HepG2 (cell line): Measurements from ENCODE around the gene FGFR3. TPM values are rescaled to one million over a fixed set of nuclear protein-coding genes. Genes with fewer than 3 reads are reported as not detected.

Source experiments
- ATAC-seq: fragments of 200-7000 bp; cut with Tn5 transposase; 3 replicates; pipeline ENCODE4 v1.9.1; 2020; ENCODE audit warnings: mild to moderate bottlenecking, moderate library complexity
- BruUV-seq: library from RNA; stranded (reverse); fragments of 400-500 nt; replicated peaks from 2 replicates; lab custom pipeline; 2021; lab: Mats Ljungman, UMichigan
- CTCF ChIA-PET: fragments of 300-600 bp; formaldehyde crosslinking; extraction: SDS; loops from one replicate; lab custom pipeline; 2021; ENCODE audit warnings: low total read pairs, inconsistent platforms, low intra/inter-chr PET ratio; lab: Yijun Ruan, JAX
- POLR2A ChIA-PET: fragments of 350-600 bp; sonication (Branson Sonifier 250); formaldehyde crosslinking; loops from one replicate; lab custom pipeline; 2020; ENCODE audit warnings: antibody characterized with exemption, inconsistent platforms; lab: Yijun Ruan, JAX
- DNase-seq: peaks from one replicate; pipeline ENCODE4 v3.0.0-alpha.2; 2015; ENCODE audit warnings: low spot score
- FAIRE-seq: peaks from 3 replicates; lab custom pipeline; 2011; peaks lifted over from hg19 to GRCh38; lab: Jason Lieb, UNC
- H2AFZ ChIP-seq: one replicate; pipeline ENCODE4 v1.6.1; 2011; ENCODE audit warnings: low read length, inconsistent platforms
- H3K27ac ChIP-seq: fragments of 300-600 bp; 3 replicates; pipeline ENCODE4 v1.8.0; 2011; ENCODE audit warnings: mixed run types, mild to moderate bottlenecking, mixed read lengths, low read length, inconsistent platforms; ENCODE audit not compliant: insufficient read depth; ENCODE audit errors: extremely low read length
- H3K27me3 ChIP-seq, 2 experiments: fragments of 200-600 bp in 1 of 2; 2 replicates in 1 of 2; 3 replicates in 1 of 2; pipeline versions ENCODE4 v1.6.0 to v1.8.0; 2011; ENCODE audit warnings: low read length in 2 of 2, mild to moderate bottlenecking in 2 of 2, moderate library complexity in 2 of 2, inconsistent platforms in 1 of 2; ENCODE audit not compliant: insufficient read depth in 2 of 2, control insufficient read depth in 1 of 2
- H3K36me3 ChIP-seq, 2 experiments: fragments of 200-600 bp in 1 of 2; replicated peaks in 1 of 2; 2 replicates in 1 of 2; 3 replicates in 1 of 2; pipeline versions ENCODE4 v1.5.1 to v1.8.0; 2011; ENCODE audit warnings: low read length in 2 of 2, inconsistent platforms in 1 of 2; ENCODE audit not compliant: insufficient read depth in 2 of 2, control insufficient read depth in 1 of 2
- H3K4me1 ChIP-seq: 2 replicates; pipeline ENCODE4 v1.5.1; 2012; ENCODE audit warnings: low read length, inconsistent platforms; ENCODE audit not compliant: insufficient read depth
- H3K4me2 ChIP-seq: 2 replicates; pipeline ENCODE4 v1.6.0; 2011; ENCODE audit warnings: low read depth, low read length, inconsistent platforms
- H3K4me3 ChIP-seq, 3 experiments: fragments of 200-600 bp in 1 of 3; sonication (generic), shearing (Covaris generic) in 1 of 3; replicated peaks in 1 of 3; 2 replicates each; pipeline ENCODE4 v1.5.1; 2011 to 2016; ENCODE audit warnings: low read length in 3 of 3, inconsistent platforms in 2 of 3, low read depth in 2 of 3, mild to moderate bottlenecking in 2 of 3, control low read depth in 1 of 3, mixed read lengths in 1 of 3; ENCODE audit not compliant: insufficient read depth in 1 of 3
- H3K79me2 ChIP-seq: one replicate; pipeline ENCODE4 v1.6.1; 2011; ENCODE audit warnings: low read length, inconsistent platforms; ENCODE audit not compliant: insufficient read depth
- H3K9ac ChIP-seq: 2 replicates; pipeline ENCODE4 v1.6.0; 2011; ENCODE audit warnings: mild to moderate bottlenecking, low read depth, low read length, inconsistent platforms; ENCODE audit not compliant: insufficient read depth
- H3K9me3 ChIP-seq: 2 replicates; pipeline ENCODE4 v1.5.1; 2012; ENCODE audit warnings: mild to moderate bottlenecking, low read length
- H4K20me1 ChIP-seq: 2 replicates; pipeline ENCODE4 v1.6.0; 2011; ENCODE audit warnings: inconsistent platforms, mild to moderate bottlenecking, low read length, moderate library complexity; ENCODE audit not compliant: insufficient read depth
- AGO2 ChIP-seq: fragments of 200-400 bp; formaldehyde crosslinking; optimal IDR thresholded peaks from 2 replicates; pipeline ENCODE3; 2017; ENCODE audit warnings: mild to moderate bottlenecking, low read depth, low read length, moderate library complexity
- NFKBIZ ChIP-seq: IDR thresholded peaks from 2 replicates; pipeline ENCODE4 v1.6.1; 2018; ENCODE audit warnings: missing genetic modification reagents, missing compliant biosample characterization
- REPIN1 ChIP-seq: sonication (generic); formaldehyde crosslinking; IDR thresholded peaks from 2 replicates; pipeline ENCODE4 v1.8.0; 2022; ENCODE audit warnings: missing genetic modification reagents, low read depth, mild to moderate bottlenecking, borderline replicate concordance
- RFX1 ChIP-seq: fragments of 450-650 bp; IDR thresholded peaks from 2 replicates; pipeline ENCODE4 v1.6.1; 2017
- TOPORS ChIP-seq: sonication (generic); formaldehyde crosslinking; IDR thresholded peaks from 2 replicates; pipeline ENCODE4 v1.8.0; 2023; ENCODE audit warnings: mild to moderate bottlenecking, missing genetic modification reagents
- ZBTB7A ChIP-seq: sonication (generic); formaldehyde crosslinking; IDR thresholded peaks from 2 replicates; pipeline ENCODE4 v1.8.0; 2022; ENCODE audit warnings: mild to moderate bottlenecking, missing genetic modification reagents
- ZFAT ChIP-seq: sonication (generic); formaldehyde crosslinking; conservative IDR thresholded peaks from 2 replicates; pipeline ENCODE4 v1.8.1; 2023; ENCODE audit warnings: missing genetic modification reagents, inconsistent platforms
- ZKSCAN5 ChIP-seq: sonication (generic); formaldehyde crosslinking; IDR thresholded peaks from 2 replicates; pipeline ENCODE4 v1.5.1; 2020; ENCODE audit warnings: mild to moderate bottlenecking, missing genetic modification reagents
- ZNF138 ChIP-seq: sonication (generic); formaldehyde crosslinking; IDR thresholded peaks from 2 replicates; pipeline ENCODE4 v1.5.0; 2020; ENCODE audit warnings: mild to moderate bottlenecking, low read depth, missing genetic modification reagents
- ZNF724P ChIP-seq: sonication (generic); formaldehyde crosslinking; IDR thresholded peaks from 2 replicates; pipeline ENCODE4 v1.8.0; 2022; ENCODE audit warnings: missing genetic modification reagents, borderline replicate concordance
- ZNF75D ChIP-seq: sonication (generic); formaldehyde crosslinking; IDR thresholded peaks from 2 replicates; pipeline ENCODE4 v1.8.1; 2023; ENCODE audit warnings: missing genetic modification reagents, mild to moderate bottlenecking, borderline replicate concordance
- ZNF773 ChIP-seq: sonication (generic); formaldehyde crosslinking; IDR thresholded peaks from 2 replicates; pipeline ENCODE4 v1.4.0; 2020; ENCODE audit warnings: missing genetic modification reagents, borderline replicate concordance
- WGBS: methylation state at CpG from one replicate; pipeline ENCODE4 v1.1.6; 2017; ENCODE audit warnings: low lambda C conversion rate; 5-methylcytosine and 5-hydroxymethylcytosine counted together
- in situ Hi-C: cut with HindIII; loops from 2 replicates; pipeline ENCODE4 v1.10.0; 2017; ENCODE audit warnings: low pct_unique_long_range_greater_than_20kb; ENCODE audit not compliant: extremely low pct_ligation_motif_present
- intact Hi-C: fragments of 100-400 bp; cut with micrococcal nuclease; formaldehyde crosslinking; loops from one replicate; pipeline ENCODE4 v1.10.0; 2022; ENCODE audit not compliant: unreplicated experiment
- polyA plus RNA-seq, 8 experiments: library from polyadenylated mRNA; depleted of rRNA in 3 of 8; stranded (reverse) in 7 of 8; unstranded in 1 of 8; fragments of >200 nt; fragmentation: Illumina TruSeq in 4 of 8; extraction: Trizol in 4 of 8; gene quantifications; 2 replicates each; pipeline versions ENCODE4 v1.2.1 to v1.2.3, GENCODE V29; 2011 to 2016; ENCODE audit warnings: low read depth in 4 of 8, missing spikeins in 1 of 8, mixed read lengths in 1 of 8; ENCODE audit not compliant: insufficient read depth in 1 of 8
- total RNA-seq, 5 experiments: library from RNA; depleted of rRNA; stranded (reverse); fragments of >200 nt; fragmentation: Illumina TruSeq; extraction: Trizol; gene quantifications; 2 replicates each; pipeline ENCODE4 v1.2.3, GENCODE V29; 2016; ENCODE audit warnings: low read depth in 1 of 5
- TF ChIP-seq, protein P1 (sequence below): sonication (generic); formaldehyde crosslinking; IDR thresholded peaks from 2 replicates; pipeline ENCODE4 v1.5.0; 2020; ENCODE audit warnings: mild to moderate bottlenecking, missing genetic modification reagents
- TF ChIP-seq, protein P2 (sequence below): IDR thresholded peaks from 2 replicates; pipeline ENCODE4 v1.6.1; 2016; ENCODE audit warnings: mild to moderate bottlenecking, missing biosample characterization, missing genetic modification reagents
- TF ChIP-seq, protein P3 (sequence below): sonication (generic); formaldehyde crosslinking; IDR thresholded peaks from 2 replicates; pipeline ENCODE4 v1.4.0; 2020; ENCODE audit warnings: missing genetic modification reagents, mild to moderate bottlenecking, borderline replicate concordance
- TF ChIP-seq, protein P4 (sequence below): sonication (generic); formaldehyde crosslinking; IDR thresholded peaks from 2 replicates; pipeline ENCODE4 v1.8.1; 2023; ENCODE audit warnings: mild to moderate bottlenecking, moderate library complexity, missing genetic modification reagents

The FGFR3 gene
- total and polyA plus RNA-seq, 2 of the 13 experiments (the other 11 are each of a cell fraction or from before 2014, with no cell fraction given): 103 to 109 TPM

DNA sequence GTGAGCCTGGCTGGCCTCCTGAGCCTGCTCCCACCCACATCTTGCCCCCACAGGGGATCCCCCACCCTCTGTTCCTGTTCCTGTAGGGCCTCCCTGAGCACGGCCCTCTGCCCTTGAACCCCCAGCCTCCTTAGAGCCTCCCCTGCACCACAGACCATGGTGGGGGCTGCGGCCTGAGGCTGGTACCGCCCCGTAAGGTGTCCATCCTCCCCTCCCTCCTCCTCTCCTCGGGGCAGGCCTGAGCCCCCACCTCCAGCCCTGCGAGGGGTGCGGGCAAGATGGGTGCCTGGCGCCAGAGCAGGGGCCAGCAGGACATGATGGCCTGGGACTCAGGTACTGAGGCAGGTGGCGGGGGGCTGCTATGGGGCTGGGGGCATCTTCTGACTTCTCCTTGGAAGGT lies 28.4 kb upstream of the FGFR3 start:
- peak overlapping the region; percentile 95; the same call in 1 of the 2 replicates for H3K4me2 ChIP-seq
- in situ Hi-C loops (no loop called here), intact Hi-C loops (no loop called here)
- no peaks in the 10 kb centered on the region for H3K27me3 ChIP-seq
- no peaks in the 10 kb centered on the region for H3K79me2 ChIP-seq
- 74% methylated on average over 3 of the region's 9 CpGs for WGBS
- H4K20me1 ChIP-seq: no peaks in the 10 kb centered on the region
- ATAC-seq: no peak
- no peak overlapping the region for H2AFZ ChIP-seq
- H3K36me3 ChIP-seq: no peaks in the 10 kb centered on the region
- CTCF ChIA-PET: interaction anchor here (2.0 to 2.2 kb wide), 2 partner anchors 16 to 45 kb away, joined by 6 to 14 read pairs; no protein-coding TSS in a partner anchor
- no peak overlapping the region for H3K4me3 ChIP-seq
- POLR2A ChIA-PET: interaction anchor here (0.9 to 34.3 kb wide), 6 partner anchors 8 to 44 kb away, joined by 3 to 1258 read pairs (median 18); partner anchors contain the start of gene FGFR3
- DNase-seq: no peak
- H3K27ac ChIP-seq: peak overlapping the region; percentile 93
- no TSS peak for BruUV-seq
- H3K4me1 ChIP-seq: peaks cover 79% of the 10 kb centered on the region
- H3K9me3 ChIP-seq: no peaks in the 10 kb centered on the region
- H3K9ac ChIP-seq: no peak overlapping the region
- no peak for FAIRE-seq
- TF ChIP-seq ZNF138 (CRISPR knock-in tag) (no peak), NFKBIZ (CRISPR knock-in tag) (no peak), TOPORS (CRISPR knock-in tag) (no peak), REPIN1 (CRISPR knock-in tag) (no peak), ZBTB7A (CRISPR knock-in tag) (0 out of 2 replicates have a peak, but pooled peaks have one; percentile 12), RFX1 (no peak), ZNF773 (CRISPR knock-in tag) (no peak), ZFAT (CRISPR knock-in tag) (no peak), AGO2 (peak; percentile 68), ZNF724P (CRISPR knock-in tag) (no peak), ZKSCAN5 (no peak), ZNF75D (no peak)
- TF ChIP-seq, protein P1, sequence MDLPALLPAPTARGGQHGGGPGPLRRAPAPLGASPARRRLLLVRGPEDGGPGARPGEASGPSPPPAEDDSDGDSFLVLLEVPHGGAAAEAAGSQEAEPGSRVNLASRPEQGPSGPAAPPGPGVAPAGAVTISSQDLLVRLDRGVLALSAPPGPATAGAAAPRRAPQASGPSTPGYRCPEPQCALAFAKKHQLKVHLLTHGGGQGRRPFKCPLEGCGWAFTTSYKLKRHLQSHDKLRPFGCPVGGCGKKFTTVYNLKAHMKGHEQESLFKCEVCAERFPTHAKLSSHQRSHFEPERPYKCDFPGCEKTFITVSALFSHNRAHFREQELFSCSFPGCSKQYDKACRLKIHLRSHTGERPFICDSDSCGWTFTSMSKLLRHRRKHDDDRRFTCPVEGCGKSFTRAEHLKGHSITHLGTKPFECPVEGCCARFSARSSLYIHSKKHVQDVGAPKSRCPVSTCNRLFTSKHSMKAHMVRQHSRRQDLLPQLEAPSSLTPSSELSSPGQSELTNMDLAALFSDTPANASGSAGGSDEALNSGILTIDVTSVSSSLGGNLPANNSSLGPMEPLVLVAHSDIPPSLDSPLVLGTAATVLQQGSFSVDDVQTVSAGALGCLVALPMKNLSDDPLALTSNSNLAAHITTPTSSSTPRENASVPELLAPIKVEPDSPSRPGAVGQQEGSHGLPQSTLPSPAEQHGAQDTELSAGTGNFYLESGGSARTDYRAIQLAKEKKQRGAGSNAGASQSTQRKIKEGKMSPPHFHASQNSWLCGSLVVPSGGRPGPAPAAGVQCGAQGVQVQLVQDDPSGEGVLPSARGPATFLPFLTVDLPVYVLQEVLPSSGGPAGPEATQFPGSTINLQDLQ (CRISPR knock-in tag): no peak
- TF ChIP-seq, protein P2, sequence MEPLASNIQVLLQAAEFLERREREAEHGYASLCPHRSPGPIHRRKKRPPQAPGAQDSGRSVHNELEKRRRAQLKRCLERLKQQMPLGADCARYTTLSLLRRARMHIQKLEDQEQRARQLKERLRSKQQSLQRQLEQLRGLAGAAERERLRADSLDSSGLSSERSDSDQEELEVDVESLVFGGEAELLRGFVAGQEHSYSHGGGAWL: no peak
- TF ChIP-seq, protein P3, sequence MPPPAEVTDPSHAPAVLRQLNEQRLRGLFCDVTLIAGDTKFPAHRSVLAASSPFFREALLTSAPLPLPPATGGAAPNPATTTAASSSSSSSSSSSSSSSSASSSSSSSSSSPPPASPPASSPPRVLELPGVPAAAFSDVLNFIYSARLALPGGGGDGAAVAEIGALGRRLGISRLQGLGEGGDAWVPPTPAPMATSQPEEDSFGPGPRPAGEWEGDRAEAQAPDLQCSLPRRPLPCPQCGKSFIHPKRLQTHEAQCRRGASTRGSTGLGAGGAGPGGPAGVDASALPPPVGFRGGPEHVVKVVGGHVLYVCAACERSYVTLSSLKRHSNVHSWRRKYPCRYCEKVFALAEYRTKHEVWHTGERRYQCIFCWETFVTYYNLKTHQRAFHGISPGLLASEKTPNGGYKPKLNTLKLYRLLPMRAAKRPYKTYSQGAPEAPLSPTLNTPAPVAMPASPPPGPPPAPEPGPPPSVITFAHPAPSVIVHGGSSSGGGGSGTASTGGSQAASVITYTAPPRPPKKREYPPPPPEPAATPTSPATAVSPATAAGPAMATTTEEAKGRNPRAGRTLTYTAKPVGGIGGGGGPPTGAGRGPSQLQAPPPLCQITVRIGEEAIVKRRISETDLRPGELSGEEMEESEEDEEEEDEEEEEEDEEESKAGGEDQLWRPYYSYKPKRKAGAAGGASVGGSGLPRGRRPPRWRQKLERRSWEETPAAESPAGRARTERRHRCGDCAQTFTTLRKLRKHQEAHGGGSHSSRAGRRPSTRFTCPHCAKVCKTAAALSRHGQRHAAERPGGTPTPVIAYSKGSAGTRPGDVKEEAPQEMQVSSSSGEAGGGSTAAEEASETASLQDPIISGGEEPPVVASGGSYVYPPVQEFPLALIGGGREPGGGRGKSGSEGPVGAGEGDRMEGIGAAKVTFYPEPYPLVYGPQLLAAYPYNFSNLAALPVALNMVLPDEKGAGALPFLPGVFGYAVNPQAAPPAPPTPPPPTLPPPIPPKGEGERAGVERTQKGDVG: no peak
- TF ChIP-seq, protein P4, sequence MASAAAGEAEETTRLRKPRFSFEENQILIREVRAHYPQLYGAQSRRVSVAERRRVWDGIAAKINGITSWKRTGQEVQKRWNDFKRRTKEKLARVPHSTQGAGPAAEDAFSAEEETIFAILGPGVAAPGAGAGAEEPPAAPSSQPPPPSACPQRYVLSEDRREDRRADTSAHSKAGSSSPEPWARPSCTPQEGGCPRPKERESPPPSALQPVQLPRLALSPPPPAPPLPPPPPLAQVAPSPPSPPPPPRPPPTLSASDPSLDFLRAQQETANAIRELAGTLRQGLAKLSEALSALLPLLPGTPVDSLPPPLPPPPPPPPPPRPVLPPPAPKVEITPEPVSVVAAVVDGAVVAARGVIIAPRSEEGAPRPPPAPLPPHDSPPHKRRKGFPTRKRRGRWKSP (CRISPR knock-in tag): no peak
